ENCODE data around the gene TMEM232.
"Not testable (repeated sequence)": the region's sequence is repeated elsewhere in the genome, so short reads cannot be mapped to it uniquely, and the experiment has no call there.

The TMEM232 gene

GRCh38 chr5:110616009-110616408 is 110.5 kb downstream of the TMEM232 start:
- no peak for DNase-seq

GRCh38 chr5:110612794-110613247 is 113.7 kb downstream of the TMEM232 start:
- DNase-seq = no peak

GRCh38 chr5:110611817-110612216 is 114.7 kb downstream of the TMEM232 start:
- DNase-seq = no peak

- DNase-seq = no peak
Observed at GRCh38 chr5:110594866-110595265, 131.6 kb downstream of the TMEM232 start.

- DNase-seq = no peak
Observed at GRCh38 chr5:110590187-110590586, 136.3 kb downstream of the TMEM232 start.

- no peak for DNase-seq
Observed at GRCh38 chr5:110588286-110588980, 138.0 kb downstream of the TMEM232 start.

GRCh38 chr5:110580625-110581024 is 145.8 kb downstream of the TMEM232 start:
- DNase-seq = no peak

GRCh38 chr5:110572729-110573128 is 153.7 kb downstream of the TMEM232 start:
- no peak for DNase-seq

GRCh38 chr5:110562191-110562590 is 164.3 kb downstream of the TMEM232 start:
- no peak for DNase-seq

GRCh38 chr5:110561510-110561909 is 165.0 kb downstream of the TMEM232 start:
- no peak for DNase-seq

- no peak for DNase-seq
Observed at GRCh38 chr5:110549301-110549700, 177.2 kb downstream of the TMEM232 start.

- DNase-seq = no peak
Observed at GRCh38 chr5:110548171-110548570, 178.3 kb downstream of the TMEM232 start.

- DNase-seq = no peak
Observed at GRCh38 chr5:110547495-110547894, 179.0 kb downstream of the TMEM232 start.

- DNase-seq = no peak
Observed at GRCh38 chr5:110545716-110546115, 180.8 kb downstream of the TMEM232 start.

- no peak for DNase-seq
Observed at GRCh38 chr5:110544603-110545002, 181.9 kb downstream of the TMEM232 start.

- DNase-seq = no peak
Observed at GRCh38 chr5:110542949-110543348, 183.5 kb downstream of the TMEM232 start.

GRCh38 chr5:110536120-110537115 is 190.1 kb downstream of the TMEM232 start:
- no peak for DNase-seq

GRCh38 chr5:110535146-110535545 is 191.3 kb downstream of the TMEM232 start:
- not testable (repeated sequence) for DNase-seq

GRCh38 chr5:110525762-110526161 is 200.7 kb downstream of the TMEM232 start:
- DNase-seq = no peak

GRCh38 chr5:110517396-110517795 is 209.1 kb downstream of the TMEM232 start:
- DNase-seq = no peak

GRCh38 chr5:110514030-110514429 is 212.4 kb downstream of the TMEM232 start:
- DNase-seq = no peak

- no peak for DNase-seq
Observed at GRCh38 chr5:110512266-110512665, 214.2 kb downstream of the TMEM232 start.

- DNase-seq = no peak
Observed at GRCh38 chr5:110510146-110510545, 216.3 kb downstream of the TMEM232 start.

- DNase-seq = no peak
Observed at GRCh38 chr5:110507972-110508371, 218.5 kb downstream of the TMEM232 start.
